GM19099 (cell line): ENCODE measurements around the gene C4orf50.

Experiments used
- POLR2A ChIP-seq: IDR thresholded peaks from 3 replicates; pipeline ENCODE4 v1.6.1; 2011; ENCODE audit warnings: low read depth; ENCODE audit not compliant: insufficient read length; ENCODE audit errors: extremely low read depth

C4orf50 gene

GRCh38 chr4:5973486-5974220, 44.6 kb downstream of the C4orf50 start:
- no peak for TF ChIP-seq POLR2A

GRCh38 chr4:5973033-5973432, 45.2 kb downstream of the C4orf50 start:
- TF ChIP-seq POLR2A = no peak

GRCh38 chr4:5972571-5972970, 45.7 kb downstream of the C4orf50 start:
- TF ChIP-seq POLR2A = no peak

GRCh38 chr4:5971078-5971450, 47.2 kb downstream of the C4orf50 start:
- TF ChIP-seq POLR2A = no peak

- TF ChIP-seq POLR2A = no peak
Observed at GRCh38 chr4:5970381-5971077, 47.7 kb downstream of the C4orf50 start.

GRCh38 chr4:5969777-5970176, 48.5 kb downstream of the C4orf50 start:
- no peak for TF ChIP-seq POLR2A

GRCh38 chr4:5969336-5969735, 48.9 kb downstream of the C4orf50 start:
- no peak for TF ChIP-seq POLR2A

- no peak for TF ChIP-seq POLR2A
Observed at GRCh38 chr4:5968246-5968645, 50.0 kb downstream of the C4orf50 start.

GRCh38 chr4:5967783-5968182, 50.4 kb downstream of the C4orf50 start:
- no peak for TF ChIP-seq POLR2A

GRCh38 chr4:5965225-5965624, 53.0 kb downstream of the C4orf50 start:
- TF ChIP-seq POLR2A = no peak

GRCh38 chr4:5964030-5964429, 54.2 kb downstream of the C4orf50 start:
- TF ChIP-seq POLR2A = no peak

GRCh38 chr4:5963611-5964010, 54.6 kb downstream of the C4orf50 start:
- no peak for TF ChIP-seq POLR2A

- no peak for TF ChIP-seq POLR2A
Observed at GRCh38 chr4:5962416-5962815, 55.8 kb downstream of the C4orf50 start.

- TF ChIP-seq POLR2A = no peak
Observed at GRCh38 chr4:5960252-5960880, 57.9 kb downstream of the C4orf50 start.

GRCh38 chr4:5959211-5959982, 58.8 kb downstream of the C4orf50 start:
- no peak for TF ChIP-seq POLR2A
